Measurements from ENCODE around the gene BEAN1.

GRCh38 chr16:66387817-66388332 is 39.2 kb upstream of the BEAN1 start:
- TF ChIP-seq POLR2AphosphoS5 (IDR thresholded peaks at IDR 0.05; ENCODE audit: low read depth, low read length): no peak
- TF ChIP-seq TAF1 (IDR thresholded peaks at IDR 0.05; ENCODE audit: low read depth, low read length): no peak
- TF ChIP-seq POLR2A (IDR thresholded peaks at IDR 0.05; ENCODE audit: low read depth, low read length): no peak
- no peak for TF ChIP-seq PAX5 (IDR thresholded peaks at IDR 0.05; ENCODE audit: insufficient read depth, low read length, severe bottlenecking)
- no peak for TF ChIP-seq SPI1 (IDR thresholded peaks at IDR 0.05; ENCODE audit: low read depth, low read length)

Data from GM12891 (cell line).